GM20431 (cell line): ENCODE measurements around the gene ACP6.
"Not testable (repeated sequence)": the region's sequence is repeated elsewhere in the genome, so short reads cannot be mapped to it uniquely, and the experiment has no call there.

ENCODE experiments used
- in situ Hi-C: fragments of 300-500 bp; cut with MseI, MboI; formaldehyde crosslinking; loops from one replicate; pipeline ENCODE4 v1.15.0; 2020; ENCODE audit warnings: low sequenced_read_pairs; ENCODE audit not compliant: unreplicated experiment

Gene ACP6

DNA sequence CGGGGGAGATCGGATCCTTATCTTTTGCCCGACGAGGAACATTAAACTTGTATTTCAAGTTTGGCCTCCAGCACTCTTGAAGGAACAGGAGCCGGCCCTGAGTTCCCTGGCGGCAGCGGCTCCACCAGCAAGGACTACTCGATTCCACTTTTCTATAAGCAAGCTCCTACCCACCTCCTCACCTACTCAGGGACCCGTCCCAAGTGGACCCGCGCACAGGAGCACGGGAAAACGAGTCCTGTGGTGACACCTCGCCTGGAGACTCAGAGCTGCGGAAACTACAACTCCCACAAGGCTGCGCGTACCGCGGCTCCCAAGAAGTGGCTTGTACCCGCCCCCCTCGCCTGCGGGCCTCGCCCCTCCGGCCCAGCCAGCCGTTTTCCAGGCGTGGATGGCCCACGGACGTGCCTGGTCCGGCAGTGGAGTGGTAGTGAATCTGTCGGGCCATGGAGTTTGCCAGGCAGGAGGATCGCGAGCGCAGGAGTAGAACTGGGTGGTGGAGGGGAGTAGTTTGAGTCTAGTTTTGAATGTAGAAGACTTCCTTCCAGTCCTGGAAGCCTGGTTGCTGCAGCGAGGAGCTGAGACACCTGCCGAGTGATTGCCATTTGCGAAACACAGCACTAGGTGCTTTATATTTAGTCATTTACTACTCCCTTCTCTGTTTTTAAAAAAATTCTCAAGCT, at the start of gene ACP6:
ACP6 (minus strand) TSS at position 206 of the 683 bp plus-strand sequence. CDS start 476 bp downstream, outside the sequence.
- in situ Hi-C loops = no loop called here

DNA sequence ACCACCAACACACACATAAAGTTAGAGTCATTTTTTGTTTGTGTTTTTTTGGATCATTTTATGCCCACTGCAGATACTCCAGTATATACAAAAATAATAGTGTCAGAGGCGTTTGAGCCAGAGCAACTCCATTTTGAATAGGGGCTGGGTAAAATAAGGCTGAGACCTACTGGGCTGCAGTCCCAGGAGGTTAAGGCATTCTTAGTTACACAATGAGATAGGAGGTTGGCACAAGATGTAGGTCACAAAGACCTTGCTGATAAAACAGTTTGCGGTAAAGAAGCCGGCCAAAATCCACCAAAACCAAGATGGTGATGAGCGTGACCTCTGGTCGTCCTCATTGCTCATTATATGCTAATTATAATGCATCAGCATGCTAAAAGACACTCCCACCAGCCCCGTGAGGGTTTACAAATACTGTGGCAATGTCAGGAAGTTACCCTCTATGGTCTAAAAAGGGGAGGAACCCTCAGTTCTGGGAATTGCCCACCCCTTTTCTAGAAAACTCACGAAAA, 49.4 kb upstream of the ACP6 start:
- in situ Hi-C loops = no loop called here

DNA sequence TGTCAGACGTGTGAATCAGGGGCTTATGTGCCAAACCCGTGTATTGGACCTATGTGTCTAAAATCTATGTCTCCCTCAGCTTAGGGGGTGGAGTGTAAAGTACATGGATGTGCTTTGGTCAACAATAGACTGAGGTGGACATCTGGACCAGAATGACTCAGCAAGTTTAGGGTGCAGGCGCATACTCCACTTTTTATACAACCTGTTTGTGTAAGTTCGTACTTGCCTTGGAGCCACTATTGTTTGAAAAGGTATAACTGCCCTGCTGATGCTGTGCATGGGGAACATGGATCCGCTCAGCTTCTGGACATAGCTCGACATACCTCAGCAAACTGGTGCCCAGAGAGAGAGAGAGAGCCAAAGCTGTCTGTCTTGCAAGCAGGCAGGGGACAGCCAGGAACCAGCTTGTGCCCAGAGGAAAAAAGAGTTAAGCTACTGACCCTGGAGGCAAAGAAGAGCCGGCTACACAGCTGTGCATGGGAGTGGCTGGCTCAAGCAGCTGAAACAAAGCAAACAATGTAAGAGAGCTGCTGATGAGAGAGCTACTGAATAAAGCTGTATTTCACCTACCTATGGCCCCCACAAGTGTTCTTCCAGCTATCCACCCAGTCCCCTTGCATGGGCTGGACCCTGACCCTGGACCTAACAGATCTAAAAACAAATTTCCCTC, 48.8 kb upstream of the ACP6 start:
- in situ Hi-C loops = no loop called here

DNA sequence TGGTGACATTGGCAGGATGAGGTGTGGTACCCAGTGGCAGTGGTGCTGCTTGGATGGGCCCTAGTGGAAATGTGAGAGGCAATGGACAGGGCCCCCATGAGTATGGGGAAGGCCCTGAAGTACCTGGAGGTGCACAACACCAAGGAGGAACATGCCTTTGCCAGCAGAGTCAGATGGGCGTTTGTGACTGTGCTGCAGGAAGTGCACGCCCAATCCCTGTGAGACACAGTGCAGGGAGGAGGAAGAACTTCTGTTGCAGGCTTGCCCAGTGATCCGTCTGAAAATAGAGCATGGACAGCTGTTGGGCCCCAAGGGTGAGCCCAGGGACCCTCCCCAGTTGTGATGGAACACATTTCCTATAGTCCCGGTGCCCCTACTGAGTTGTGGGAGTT, 47.4 kb upstream of the ACP6 start:
- in situ Hi-C loops = no loop called here

DNA sequence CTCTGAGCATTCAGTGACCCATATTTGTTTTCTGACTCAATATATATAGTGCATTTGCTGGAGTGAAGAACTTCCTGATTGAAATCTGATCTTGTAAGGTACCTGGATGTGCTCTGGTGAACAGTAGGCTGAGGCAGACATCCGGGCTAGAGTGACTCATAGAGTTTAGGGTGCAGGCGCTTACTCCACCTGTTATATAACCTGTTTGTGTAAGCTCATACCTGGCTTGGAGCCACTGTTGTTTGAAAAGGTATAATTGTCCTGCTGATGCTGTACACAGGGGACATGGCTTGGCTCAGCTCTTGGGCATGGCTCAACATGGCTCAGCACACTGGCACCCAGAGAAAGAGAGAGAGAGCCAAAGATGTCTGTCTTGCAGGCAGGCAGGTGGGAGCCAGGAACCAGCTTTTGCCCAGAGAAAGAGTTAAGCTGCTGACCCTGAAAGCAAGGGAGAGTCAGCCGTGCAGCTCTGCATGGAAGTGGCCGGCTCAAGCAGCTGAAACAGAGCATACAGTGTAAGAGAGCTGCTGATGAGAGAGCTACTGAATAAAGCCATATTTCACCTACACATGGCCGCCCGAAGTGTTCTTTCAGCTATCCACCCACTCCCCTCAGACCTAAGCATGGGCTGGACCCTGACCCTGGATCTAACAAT, 46.9 kb upstream of the ACP6 start:
- in situ Hi-C loops = no loop called here

DNA sequence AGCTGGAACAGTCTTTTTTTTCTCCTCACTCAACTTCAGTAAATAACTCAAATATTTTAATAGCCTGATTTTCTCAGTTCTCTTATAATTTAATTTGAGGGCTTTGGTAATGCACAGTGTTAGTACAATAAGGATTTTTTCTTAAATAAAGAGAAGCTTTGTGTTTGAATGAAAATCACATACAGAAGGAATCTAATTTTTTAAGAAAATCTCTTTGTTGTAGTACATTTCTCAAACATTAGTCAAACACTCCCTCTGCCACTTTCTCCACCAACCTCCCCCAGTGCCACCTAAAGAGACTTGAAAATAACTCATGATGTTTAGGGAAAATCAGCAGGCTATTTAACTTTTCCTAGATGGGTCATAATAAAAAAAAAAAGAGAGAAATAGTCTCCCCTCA, 42.3 kb upstream of the ACP6 start:
- in situ Hi-C loops = no loop called here

DNA sequence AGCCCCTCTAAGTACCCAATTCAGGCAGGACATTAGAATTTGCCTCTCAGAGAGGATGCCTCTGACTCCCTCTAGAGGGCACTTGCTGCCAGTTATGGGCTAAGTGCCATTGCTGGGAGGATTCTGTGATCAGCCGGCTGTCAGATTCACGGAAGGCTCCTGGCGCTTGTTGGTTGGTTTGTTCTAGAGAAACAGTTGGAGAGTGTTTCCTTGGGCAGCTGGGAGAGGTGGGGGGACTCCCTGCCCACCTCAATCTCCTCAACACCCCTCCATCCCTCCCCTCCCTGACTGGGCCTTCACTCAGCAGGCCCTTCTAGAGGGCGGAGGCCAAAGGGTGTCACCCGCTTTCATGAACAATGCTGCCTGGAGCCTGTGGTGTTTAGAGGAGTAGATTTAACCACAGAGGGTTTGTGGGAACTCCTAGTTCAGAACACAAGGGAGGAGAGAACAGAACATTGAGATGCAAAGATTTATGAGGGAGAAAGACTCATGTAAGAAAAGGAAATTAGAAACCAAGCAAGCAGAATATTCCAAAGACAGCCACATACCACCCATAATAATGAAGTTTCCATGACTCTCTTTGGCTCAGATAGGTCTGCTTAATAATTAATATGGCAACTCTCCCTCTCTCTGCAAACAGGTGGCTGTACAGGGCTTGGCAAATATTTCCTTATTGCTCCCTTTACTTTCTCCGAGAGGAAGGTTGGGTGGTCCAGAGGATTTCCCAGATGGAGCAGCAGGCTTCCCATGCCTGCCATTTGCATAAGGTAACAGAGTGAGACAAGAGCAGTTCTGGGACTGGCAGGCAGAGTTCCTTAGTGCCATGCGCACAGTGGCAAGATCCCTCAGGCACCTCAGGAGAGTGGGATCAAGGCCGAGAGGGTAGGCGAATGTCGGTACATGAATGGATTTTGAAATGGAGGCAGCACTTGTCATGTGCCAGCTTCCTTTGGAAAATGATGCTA, 30.0 kb upstream of the ACP6 start:
- in situ Hi-C loops = no loop called here

DNA sequence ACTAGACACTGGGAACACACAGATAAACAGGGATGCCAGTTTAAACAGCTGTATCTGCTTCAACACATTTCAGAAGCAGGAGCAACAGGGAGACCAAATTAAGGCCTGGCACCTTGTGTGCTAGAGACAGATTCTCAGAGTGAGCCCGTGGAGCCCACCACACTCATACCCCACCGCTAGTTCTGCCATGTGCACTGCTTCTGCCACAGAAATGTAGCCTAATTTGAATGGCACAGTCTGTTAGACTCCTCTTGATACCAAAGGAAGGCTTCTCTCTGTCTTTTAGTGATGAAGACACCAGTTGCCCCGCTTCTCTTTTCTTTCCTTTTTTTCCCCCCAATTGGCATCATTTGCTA, 29.3 kb upstream of the ACP6 start:
- in situ Hi-C loops = no loop called here

DNA sequence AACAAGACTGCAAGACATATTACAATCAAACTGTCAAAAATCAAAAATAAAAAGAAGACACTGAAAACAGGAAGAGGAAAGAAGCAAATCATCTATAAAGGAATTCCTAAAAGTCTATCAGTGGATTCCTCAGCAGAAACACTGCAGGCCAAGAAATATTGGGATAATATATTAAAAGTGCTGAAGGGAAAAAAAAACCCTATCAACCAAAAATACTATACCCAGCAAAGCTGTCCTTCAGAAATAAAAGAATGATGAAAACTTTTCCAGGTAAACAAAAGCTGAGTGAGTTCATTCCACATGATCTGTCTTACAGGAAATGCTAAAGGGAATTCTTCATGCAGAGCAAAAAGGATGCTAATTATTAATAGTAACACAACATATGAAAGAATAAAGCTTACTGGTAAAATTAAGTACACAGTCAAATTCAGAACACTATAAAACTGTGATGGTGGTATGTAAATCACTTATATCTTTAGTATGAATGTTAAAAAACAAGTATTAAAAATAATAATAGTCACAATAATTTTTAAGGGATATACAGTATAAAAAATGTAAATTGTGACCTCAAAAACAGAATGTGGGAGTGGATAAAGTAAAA, 12.9 kb upstream of the ACP6 start:
- in situ Hi-C loops = no loop called here

DNA sequence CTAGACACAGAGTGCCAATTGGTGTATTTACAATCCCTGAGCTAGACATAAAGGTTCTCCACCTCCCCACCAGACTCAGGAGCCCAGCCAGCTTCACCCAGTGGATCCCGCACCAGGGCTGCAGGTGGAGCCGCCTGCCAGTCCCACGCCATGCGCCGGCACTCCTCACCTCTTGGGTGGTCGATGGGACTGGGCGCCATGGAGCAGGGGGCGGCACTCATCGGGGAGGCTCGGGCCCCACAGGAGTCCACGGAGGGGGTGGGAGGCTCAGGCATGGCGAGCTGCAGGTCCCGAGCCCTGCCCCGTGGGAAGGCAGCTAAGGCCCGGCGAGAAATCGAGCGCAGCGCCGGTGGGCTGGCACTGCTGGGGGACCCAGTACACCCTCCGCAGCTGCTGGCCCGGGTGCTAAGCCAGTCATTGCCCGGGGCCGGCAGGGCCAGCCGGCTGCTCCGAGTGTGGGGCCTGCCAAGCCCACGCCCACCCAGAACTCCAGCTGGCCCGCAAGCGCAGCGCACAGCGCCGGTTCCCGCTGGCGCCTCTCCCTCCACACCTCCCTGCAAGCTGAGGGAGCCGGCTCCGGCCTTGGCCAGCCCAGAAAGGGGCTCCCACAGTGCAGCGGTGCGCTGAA, 10.4 kb upstream of the ACP6 start:
- in situ Hi-C loops = not testable (repeated sequence)

DNA sequence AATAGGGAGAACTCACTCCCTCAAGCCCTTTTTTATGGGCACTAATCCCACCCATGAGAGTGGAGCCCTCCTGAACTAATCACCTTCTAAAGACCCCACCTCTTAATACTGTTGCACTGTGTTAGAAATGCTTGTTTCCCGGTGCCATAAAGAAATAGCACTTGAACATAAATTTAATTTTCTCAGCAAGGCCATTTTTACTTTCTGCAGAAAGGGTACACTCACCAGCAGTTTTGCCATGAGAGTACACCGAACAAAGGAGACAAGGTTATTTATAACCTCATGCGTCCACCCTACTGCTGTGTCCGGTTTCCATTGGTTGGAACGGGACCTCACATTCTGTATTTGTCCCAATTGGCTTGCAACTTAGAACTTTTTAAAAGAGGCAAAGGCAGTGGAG, 7.4 kb upstream of the ACP6 start:
- in situ Hi-C loops = not testable (repeated sequence)

DNA sequence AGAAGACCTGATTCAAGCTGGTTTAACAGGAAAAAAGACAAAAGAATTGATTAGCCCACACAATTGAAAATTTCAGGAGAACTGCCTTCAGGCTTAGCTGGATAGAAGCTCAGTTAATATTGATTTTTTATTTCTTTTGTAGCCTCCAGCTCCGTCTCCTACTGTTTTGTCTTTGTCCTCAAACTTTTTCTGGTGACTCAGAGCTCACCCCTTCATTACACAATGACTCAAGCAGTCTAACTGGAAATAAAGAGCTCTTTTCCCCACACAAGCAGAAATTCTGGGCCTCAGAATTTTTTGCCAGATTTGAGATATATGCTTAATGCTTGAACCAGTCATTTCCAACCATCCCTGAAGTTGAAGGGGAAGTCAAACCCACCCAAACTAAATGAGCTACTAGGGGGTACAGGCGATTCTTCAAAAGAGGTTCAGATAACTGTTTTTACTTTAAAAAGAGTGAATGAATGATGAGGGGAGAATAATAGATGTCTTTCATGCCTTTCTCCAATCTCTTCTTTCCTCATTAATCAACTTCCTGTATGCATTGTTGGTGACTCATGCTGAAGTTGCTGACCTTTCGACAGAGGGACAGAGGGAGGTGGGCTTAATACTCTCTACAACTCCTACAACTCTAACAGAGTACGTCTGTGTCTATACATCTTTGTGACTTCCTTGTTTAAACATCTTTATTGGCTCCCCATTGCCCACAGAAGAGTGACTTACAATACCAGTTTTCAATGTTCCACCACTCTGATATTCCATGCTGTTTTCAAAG, 6.2 kb upstream of the ACP6 start:
- in situ Hi-C loops = no loop called here

DNA sequence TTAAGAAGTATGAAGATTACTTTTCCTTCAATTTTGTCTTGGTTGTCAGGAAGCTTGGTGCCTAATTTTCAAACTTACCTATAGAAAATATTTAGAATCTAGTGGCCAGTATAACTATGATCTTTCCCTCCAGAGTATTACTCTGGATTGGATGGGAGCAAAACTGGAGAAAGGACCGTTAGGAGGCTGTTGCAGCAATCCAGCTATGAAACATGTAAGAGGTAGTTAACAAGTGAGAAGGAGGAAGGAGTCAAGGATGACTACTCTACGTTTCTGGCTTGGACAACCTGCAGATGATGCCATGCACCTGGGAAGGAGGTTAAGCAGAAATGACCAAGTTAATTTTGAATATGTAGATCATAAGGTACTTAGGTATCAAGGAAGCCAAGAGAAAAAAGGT, 3.5 kb upstream of the ACP6 start:
- in situ Hi-C loops = no loop called here

DNA sequence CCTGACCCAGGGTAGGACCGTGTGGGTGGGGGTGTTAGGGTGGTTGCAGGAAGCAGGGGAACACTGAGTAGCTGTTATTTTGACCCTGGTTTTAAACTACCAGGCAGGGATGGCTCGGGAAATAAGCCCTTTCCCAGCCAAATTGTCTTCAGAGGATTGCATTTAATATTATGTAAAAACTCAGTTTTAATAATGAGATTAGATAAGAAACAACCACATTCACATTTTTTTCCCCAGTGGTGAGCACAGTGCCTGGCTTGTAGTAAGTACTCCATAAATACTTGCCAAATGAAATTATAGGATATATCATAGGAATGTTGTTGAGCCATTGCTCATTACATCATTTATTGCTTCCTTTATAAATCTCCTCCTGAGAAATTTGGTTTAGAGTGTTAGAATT, 3.1 kb upstream of the ACP6 start:
- in situ Hi-C loops = no loop called here

DNA sequence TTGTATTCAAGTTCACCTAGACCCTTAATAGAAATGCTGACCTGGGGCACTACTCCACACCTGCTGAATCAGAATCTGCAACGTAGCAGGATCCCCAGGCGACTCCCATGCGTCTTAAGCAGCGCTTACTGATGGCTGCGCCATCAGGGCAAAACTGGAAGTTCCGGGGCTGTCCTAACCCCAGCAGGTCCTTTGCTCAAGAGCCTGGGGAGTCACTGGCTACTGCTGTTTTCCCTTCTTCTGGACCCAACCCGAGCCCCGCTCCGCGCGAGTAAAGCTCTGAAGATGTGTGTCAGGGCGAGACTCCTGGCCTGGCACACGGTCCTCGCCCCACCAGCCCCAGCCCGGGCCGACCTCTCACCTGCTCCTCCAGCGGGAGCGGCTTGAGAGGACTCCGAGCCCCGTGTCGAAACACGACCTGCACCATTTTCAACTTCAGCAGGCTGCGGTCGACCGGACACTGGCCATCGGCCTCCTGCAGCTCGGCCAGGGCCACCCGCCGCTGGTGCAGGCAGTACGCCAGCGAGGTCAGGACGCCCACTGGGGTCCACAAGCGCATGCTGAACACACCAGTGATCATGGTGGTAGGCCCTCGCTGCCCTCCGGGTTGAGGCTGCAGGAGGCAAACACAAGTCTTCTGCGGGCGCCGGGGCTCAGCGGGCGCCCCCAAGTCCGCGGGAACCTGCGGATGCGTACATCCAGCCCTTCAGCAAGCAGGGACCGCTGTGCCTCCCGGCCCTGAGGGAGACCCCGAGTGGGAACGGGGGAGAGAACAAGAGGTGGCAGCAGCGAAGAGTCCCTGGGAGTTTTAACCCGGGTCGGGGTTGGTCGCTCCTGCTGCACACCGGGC, 630 bp downstream of the ACP6 start:
- in situ Hi-C loops = no loop called here

DNA sequence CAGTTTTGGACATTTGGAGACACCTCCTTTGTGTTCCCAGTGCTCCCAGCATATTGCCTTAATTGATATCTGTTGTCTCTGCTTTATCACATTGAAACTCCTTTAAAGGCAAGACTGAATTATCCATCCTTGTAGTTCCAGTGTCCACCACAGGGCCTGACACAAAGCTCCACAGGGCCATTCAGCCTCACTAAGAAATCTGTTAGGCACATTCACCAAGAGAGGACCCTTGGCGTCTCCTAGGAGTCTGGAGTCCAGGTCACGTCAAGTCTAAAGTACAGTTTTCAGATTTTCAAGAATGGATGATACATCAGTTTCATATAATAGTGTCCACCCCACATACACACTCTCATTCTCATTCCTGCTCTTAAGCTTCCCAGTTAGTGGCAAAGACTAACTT, 4.8 kb downstream of the ACP6 start:
- in situ Hi-C loops = no loop called here

DNA sequence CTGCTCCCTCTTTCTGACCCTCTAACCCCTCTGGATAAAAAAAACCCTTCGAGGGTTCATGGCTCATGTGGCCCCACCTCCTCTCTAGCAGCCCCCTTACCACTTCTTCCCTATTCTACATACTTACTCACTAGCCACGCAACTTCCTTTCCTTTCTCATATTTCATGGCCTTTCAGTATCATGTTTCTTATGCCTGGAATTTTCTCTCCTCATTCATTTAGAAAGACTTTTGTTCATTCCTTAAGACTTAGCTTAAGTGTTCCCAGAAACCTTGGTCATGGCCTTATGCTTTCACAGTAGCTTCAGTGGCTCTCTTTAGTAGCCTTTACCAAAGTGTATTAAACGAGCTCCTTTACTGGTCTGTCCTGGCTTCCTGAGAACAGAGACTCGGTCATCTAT, 6.1 kb downstream of the ACP6 start:
- in situ Hi-C loops = no loop called here

DNA sequence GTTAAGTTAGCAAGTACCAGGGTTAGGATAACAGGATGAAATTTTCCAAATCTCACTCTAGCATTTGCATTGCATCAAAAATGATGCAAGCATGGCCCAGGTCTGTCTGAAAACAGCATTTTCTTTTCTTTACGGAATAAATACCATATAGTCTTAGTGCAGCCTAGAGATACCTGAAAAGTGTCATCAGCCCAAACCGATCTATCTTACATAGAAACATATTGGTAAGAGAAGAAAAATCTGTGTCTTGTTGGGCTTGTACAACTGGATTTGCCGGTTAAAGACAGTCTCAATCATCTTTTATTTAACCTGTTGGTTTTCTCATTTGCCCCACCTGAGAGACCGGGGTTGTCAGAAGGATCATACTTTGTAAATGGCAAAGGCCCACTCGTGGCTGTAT, 15.8 kb downstream of the ACP6 start:
- in situ Hi-C loops = no loop called here
